OCI-LY7 (cell line): ENCODE measurements around the gene FKBP6. TPM values are rescaled to one million over a fixed set of nuclear protein-coding genes. Genes with fewer than 3 reads are reported as not detected.

Source experiments
- BruUV-seq: library from RNA; stranded (reverse); fragments of 400-500 nt; replicated peaks from 2 replicates; lab custom pipeline; 2021; lab: Mats Ljungman, UMichigan
- CTCF ChIA-PET: fragments of 300-600 bp; sonication (Branson Sonifier 250); formaldehyde crosslinking; loops from one replicate; lab custom pipeline; 2022; ENCODE audit warnings: antibody characterized with exemption; ENCODE audit not compliant: unreplicated experiment; lab: Charles Lee
- POLR2A ChIA-PET: fragments of 300-600 bp; sonication (Branson Sonifier 250); formaldehyde crosslinking; loops from one replicate; lab custom pipeline; 2022; ENCODE audit warnings: antibody characterized with exemption; lab: Charles Lee
- DNase-seq: peaks from one replicate; pipeline ENCODE4 v3.0.0-alpha.2; 2015; ENCODE audit warnings: low spot score
- H2AFZ ChIP-seq: fragments of 200-600 bp; sonication (generic), shearing (Covaris generic); 2 replicates; pipeline ENCODE4 v1.6.1; 2014; ENCODE audit warnings: mild to moderate bottlenecking, antibody characterized with exemption, low read length, moderate library complexity
- H3K27ac ChIP-seq: fragments of 200-600 bp; sonication (generic); 2 replicates; pipeline ENCODE4 v1.5.1; 2014; ENCODE audit warnings: mixed run types, low read depth, mild to moderate bottlenecking, moderate library complexity, low read length, inconsistent platforms; ENCODE audit not compliant: poor library complexity, severe bottlenecking
- H3K36me3 ChIP-seq: fragments of 200-600 bp; sonication (generic); 2 replicates; pipeline ENCODE4 v1.6.1; 2014; ENCODE audit warnings: mild to moderate bottlenecking, antibody characterized with exemption, low read length, moderate library complexity, mixed read lengths; ENCODE audit not compliant: insufficient read depth
- H3K4me1 ChIP-seq: fragments of 200-600 bp; sonication (generic); 2 replicates; pipeline ENCODE4 v1.5.1; 2014; ENCODE audit warnings: mild to moderate bottlenecking, low read length; ENCODE audit not compliant: insufficient read depth, poor library complexity, severe bottlenecking
- H3K4me2 ChIP-seq: fragments of 200-600 bp; sonication (generic); 2 replicates; pipeline ENCODE4 v1.6.1; 2014; ENCODE audit warnings: mild to moderate bottlenecking, low read length
- H3K4me3 ChIP-seq: fragments of 200-600 bp; sonication (generic); 2 replicates; pipeline ENCODE4 v1.5.1; 2014; ENCODE audit warnings: mild to moderate bottlenecking, low read depth, low read length; ENCODE audit not compliant: poor library complexity, severe bottlenecking
- H3K79me2 ChIP-seq: fragments of 200-600 bp; sonication (generic); 2 replicates; pipeline ENCODE4 v1.6.1; 2016; ENCODE audit warnings: low read depth, mild to moderate bottlenecking, low read length, moderate library complexity, mixed read lengths; ENCODE audit not compliant: insufficient read depth
- H3K9me2 ChIP-seq: fragments of 200-600 bp; sonication (generic); 2 replicates; pipeline ENCODE4 v1.6.1; 2016; ENCODE audit warnings: mild to moderate bottlenecking, low read length, mixed read lengths; ENCODE audit not compliant: insufficient read depth
- H3K9me3 ChIP-seq: fragments of 200-600 bp; sonication (generic); 2 replicates; pipeline ENCODE4 v1.6.1; 2014; ENCODE audit warnings: mild to moderate bottlenecking, mixed run types, low read length, mixed read lengths
- H4K20me1 ChIP-seq: fragments of 200-600 bp; sonication (generic); 2 replicates; pipeline ENCODE4 v1.6.1; 2014; ENCODE audit warnings: mild to moderate bottlenecking, antibody characterized with exemption, low read length, moderate library complexity, mixed read lengths; ENCODE audit not compliant: insufficient read depth
- EZH2phosphoT487 ChIP-seq: fragments of 200-600 bp; sonication (generic); IDR thresholded peaks from 2 replicates; pipeline ENCODE4 v1.6.1; 2018; ENCODE audit warnings: low read depth, borderline replicate concordance, mild to moderate bottlenecking, mixed run types, antibody characterized with exemption, low read length, moderate library complexity, mixed read lengths
- intact Hi-C: fragments of 100-400 bp; cut with micrococcal nuclease; formaldehyde crosslinking; loops from one replicate; pipeline ENCODE4 v1.10.0; 2022; ENCODE audit not compliant: unreplicated experiment
- total RNA-seq, 2 experiments: library from RNA; depleted of rRNA in 1 of 2; stranded (reverse); fragments of >200 nt in 1 of 2; shearing (Covaris generic) in 1 of 2; gene quantifications; 2 replicates each; pipeline ENCODE4 v1.2.3, GENCODE V29; 2014 to 2022
- TF ChIP-seq, protein P1 (sequence below): fragments of 200-600 bp; sonication (generic); conservative IDR thresholded peaks from 2 replicates; pipeline ENCODE4 v1.5.1; 2014; ENCODE audit warnings: mild to moderate bottlenecking, antibody characterized with exemption, low read length, moderate library complexity, mixed read lengths

Gene FKBP6
- total RNA-seq, 2 experiments from 2014 or later: not detected

DNA sequence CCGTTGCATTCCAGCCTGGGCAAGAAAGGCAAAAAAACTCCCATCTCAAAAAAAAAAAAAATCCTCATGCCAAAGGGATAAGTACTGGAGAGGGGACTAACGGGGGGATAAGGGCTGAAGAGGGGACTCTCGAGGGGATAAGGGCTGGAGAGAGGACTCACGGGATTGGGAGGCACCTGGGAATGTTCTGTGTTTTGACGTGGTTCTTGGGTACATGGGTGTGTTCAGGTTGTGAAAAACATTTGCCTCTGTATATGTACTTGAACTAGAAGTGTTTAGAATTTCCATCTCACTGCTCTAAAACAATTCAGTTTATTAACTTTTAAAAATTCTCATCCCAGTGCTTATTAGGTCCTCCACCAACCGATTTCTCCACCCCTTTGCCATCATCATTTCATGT lies 4.5 kb downstream of the FKBP6 start:
- no TSS peak for BruUV-seq
- TF ChIP-seq, protein P1, sequence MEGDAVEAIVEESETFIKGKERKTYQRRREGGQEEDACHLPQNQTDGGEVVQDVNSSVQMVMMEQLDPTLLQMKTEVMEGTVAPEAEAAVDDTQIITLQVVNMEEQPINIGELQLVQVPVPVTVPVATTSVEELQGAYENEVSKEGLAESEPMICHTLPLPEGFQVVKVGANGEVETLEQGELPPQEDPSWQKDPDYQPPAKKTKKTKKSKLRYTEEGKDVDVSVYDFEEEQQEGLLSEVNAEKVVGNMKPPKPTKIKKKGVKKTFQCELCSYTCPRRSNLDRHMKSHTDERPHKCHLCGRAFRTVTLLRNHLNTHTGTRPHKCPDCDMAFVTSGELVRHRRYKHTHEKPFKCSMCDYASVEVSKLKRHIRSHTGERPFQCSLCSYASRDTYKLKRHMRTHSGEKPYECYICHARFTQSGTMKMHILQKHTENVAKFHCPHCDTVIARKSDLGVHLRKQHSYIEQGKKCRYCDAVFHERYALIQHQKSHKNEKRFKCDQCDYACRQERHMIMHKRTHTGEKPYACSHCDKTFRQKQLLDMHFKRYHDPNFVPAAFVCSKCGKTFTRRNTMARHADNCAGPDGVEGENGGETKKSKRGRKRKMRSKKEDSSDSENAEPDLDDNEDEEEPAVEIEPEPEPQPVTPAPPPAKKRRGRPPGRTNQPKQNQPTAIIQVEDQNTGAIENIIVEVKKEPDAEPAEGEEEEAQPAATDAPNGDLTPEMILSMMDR: no peak
- no peak for TF ChIP-seq EZH2phosphoT487
- H2AFZ ChIP-seq: no peak overlapping the region
- H3K36me3 ChIP-seq: no peaks in the 10 kb centered on the region
- H3K4me1 ChIP-seq: no peaks in the 10 kb centered on the region
- no peaks in the 10 kb centered on the region for H3K9me3 ChIP-seq
- CTCF ChIA-PET: no interaction called here
- intact Hi-C loops: no loop called here
- H3K9me2 ChIP-seq: no peaks in the 10 kb centered on the region
- H3K4me3 ChIP-seq: no peak overlapping the region
- no peaks in the 10 kb centered on the region for H3K79me2 ChIP-seq
- POLR2A ChIA-PET: no interaction called here
- H4K20me1 ChIP-seq: no peaks in the 10 kb centered on the region
- no peak overlapping the region for H3K4me2 ChIP-seq
- no peak for DNase-seq
- no peak overlapping the region for H3K27ac ChIP-seq

DNA sequence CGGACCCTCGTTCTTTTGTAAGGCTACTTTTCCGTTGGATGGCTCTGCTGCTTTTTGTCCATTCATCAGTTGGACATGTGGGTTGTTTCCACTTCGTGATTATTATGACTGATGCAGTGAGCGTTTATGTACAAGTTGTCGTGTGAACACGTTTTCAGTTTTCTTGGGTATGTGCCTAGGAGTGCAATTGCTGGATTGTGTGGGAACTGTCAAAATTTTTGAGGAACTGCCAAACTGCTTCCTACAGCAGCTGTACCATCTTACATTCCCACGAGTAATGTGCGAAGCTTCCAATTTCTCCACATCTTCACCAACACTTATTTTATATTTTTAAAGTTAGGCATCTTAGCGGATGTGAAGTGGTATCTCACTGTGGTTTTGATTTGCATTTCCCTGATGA lies 10.4 kb downstream of the FKBP6 start:
- Histone ChIP-seq H3K9me3 (no peaks in the 10 kb centered on the region), H4K20me1 (no peaks in the 10 kb centered on the region), H3K27ac (no peak overlapping the region), H3K4me1 (no peaks in the 10 kb centered on the region), H3K36me3 (no peaks in the 10 kb centered on the region), H2AFZ (no peak overlapping the region), H3K9me2 (no peaks in the 10 kb centered on the region), H3K79me2 (no peaks in the 10 kb centered on the region), H3K4me3 (no peak overlapping the region), H3K4me2 (no peak overlapping the region)
- ChIA-PET POLR2A (no interaction called here), CTCF (no interaction called here)
- intact Hi-C loops: no loop called here
- TF ChIP-seq, protein P1: no peak
- TF ChIP-seq EZH2phosphoT487: no peak
- DNase-seq: no peak
- BruUV-seq: no TSS peak

DNA sequence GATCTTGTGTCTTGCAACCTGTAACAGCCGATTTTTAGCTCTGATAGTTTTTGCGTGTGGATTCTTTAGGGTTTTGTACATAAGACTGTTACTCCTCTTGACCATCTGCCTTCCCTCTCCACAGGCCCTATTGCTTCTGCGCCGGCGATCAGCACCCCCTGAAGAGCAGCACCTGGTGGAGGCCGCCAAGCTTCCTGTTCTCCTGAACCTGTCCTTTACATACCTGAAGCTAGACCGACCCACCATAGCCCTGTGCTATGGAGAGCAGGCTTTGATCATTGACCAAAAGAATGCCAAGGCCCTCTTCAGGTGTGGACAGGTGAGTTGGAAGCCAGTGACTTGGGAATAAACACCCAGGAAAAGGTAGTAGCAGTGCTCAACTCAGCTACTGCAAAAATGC lies 12.6 kb downstream of the FKBP6 start:
- Histone ChIP-seq H3K4me1 (peaks cover 2% of the 10 kb centered on the region), H3K79me2 (no peaks in the 10 kb centered on the region), H3K36me3 (no peaks in the 10 kb centered on the region), H3K27ac (no peak overlapping the region), H4K20me1 (no peaks in the 10 kb centered on the region), H3K4me3 (no peak overlapping the region), H2AFZ (no peak overlapping the region), H3K9me2 (no peaks in the 10 kb centered on the region), H3K9me3 (no peaks in the 10 kb centered on the region), H3K4me2 (no peak overlapping the region)
- DNase-seq: no peak
- ChIA-PET CTCF (no interaction called here), POLR2A (no interaction called here)
- no peak for TF ChIP-seq EZH2phosphoT487
- TF ChIP-seq, protein P1: no peak
- no TSS peak for BruUV-seq
- intact Hi-C loops: no loop called here
